Stimulated activated naive CD8-positive, alpha-beta T cell treated with anti-CD3 and anti-CD28 coated beads, Interleukin-15, Interleukin-2, amounts not matched to agents 100 U/mL and 50 U/mL, for 24 hours (primary cell): ENCODE measurements around the gene TRIM37.
"Not testable (repeated sequence)": the region's sequence is repeated elsewhere in the genome, so short reads cannot be mapped to it uniquely, and the experiment has no call there.

Experiments
- ATAC-seq: fragments of 150-1000 bp; cut with Tn5 transposase; one replicate; pipeline ENCODE4 v1.10.0; 2021
- DNase-seq: peaks from one replicate; pipeline ENCODE4 v3.0.0; 2021

TRIM37 gene

DNA sequence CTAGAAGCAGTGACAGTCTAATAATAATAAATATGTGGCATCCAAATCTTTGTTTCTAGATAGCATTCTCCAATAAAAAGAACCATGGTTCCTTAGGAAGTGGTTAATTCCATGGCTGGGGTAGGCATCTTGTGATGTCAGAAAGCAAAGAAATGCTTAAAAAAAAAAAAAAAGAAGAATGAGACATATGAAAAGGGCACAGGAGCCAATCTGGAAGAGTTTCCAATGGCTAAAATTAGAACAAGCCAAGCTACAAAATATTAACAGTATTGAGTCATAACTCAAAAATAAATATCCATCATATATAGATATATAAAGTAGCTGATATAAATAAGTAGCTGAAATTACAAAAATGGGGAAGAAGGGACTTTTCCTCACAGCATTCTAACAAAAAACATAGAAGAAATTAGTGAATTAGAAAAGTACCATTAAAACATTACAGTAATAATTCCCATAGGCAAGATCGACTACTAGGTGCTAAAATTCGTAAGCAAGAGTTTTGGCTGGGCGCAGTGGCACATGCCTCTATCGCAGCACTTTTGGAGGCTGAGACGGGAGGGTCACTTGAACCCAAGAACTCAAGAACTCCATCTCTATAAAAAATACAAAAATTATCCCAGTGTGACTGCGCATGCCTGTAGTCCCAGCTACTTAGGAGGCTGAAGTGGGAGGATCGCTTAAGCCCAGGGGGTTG is 111.3 kb downstream of the TRIM37 start:
- no peak for ATAC-seq

DNA sequence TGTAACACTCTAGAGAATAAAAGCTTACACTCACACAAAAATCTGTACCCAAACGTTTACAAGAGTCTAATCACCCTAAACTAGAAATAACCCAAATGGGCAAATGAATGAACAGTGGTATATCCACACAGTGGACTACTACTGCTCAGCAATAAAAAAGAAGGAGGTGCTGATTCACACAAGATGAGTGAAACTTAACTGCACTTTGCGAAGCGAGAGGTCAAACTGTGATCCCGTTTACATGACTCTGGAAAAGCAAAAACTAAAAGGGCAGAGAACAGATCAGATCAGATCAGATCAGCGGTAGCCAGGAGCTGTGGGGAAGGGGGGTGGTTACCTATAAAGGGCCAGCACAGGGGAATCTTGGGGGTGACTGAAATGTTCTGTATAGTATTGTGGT is 113.4 kb downstream of the TRIM37 start:
- ATAC-seq = no peak
- DNase-seq = no peak

More for the DNA sequence above, 111.3 kb downstream of the TRIM37 start:
- no peak for DNase-seq

DNA sequence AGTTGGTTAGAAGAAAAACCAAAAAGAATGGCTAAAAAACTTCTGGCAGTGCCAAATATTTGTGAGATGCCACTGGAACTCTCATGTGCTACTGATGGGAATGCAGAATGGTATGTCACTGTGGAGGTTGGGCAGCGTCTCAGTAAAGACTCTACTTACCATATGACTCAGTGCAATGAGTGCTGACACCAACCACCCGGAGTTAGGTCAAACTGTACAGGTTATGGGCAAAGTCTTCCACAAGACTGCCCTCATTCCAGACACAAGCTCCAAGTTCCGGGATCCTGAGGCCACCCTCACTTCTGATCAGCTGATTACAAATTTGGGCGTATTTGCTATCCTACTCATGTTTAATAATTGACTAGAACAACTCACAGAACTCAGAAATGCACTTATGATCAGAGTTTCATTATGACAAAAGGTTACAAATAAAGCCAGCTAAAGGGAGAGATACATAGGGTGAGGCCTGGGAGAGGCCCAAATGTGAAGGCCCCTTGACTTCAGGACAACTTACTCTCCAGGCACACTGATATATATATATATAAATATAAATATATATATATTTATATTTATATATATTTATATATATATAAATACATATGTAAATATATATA is 114.9 kb downstream of the TRIM37 start:
- DNase-seq (no peak), ATAC-seq (peak; percentile 55)

DNA sequence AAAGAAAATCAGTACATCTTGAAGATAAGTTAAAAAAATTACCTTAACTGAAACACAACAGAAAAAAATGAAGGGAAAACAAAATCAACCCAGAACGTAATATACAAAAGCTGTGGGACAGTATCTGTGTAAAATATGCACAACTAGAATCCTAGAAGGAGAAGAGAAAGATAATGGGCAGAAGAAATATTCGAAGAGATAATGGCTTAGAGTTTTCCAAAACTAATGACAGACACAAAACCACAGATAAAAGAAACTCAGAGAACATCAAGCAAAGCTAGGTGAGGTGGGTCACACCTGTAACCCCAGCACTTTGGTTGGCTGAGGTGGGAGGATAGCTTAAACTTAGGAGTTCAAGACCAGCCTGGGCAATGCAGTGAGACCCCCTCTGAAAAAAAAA is 117.1 kb downstream of the TRIM37 start:
- DNase-seq = no peak
- ATAC-seq = no peak

DNA sequence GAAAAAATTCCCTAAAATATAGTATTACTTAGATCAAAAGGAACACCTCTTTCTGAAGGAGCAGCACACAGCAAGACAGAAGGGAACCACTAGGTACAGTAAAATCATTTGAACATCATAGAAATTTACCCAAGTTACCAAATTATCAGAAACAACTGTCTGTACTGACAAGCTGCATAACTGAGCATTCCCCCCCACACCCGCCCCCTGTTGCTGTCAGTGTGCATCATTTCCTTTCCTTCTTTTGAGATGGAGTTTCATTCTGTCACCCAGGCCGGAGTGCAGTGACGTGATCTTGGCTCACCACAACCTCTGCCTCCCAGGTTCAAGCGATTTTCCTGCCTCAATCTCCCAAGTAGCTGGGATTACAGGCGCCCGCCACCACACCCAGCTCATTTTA is 120.7 kb downstream of the TRIM37 start:
- no peak for DNase-seq
- ATAC-seq = no peak

DNA sequence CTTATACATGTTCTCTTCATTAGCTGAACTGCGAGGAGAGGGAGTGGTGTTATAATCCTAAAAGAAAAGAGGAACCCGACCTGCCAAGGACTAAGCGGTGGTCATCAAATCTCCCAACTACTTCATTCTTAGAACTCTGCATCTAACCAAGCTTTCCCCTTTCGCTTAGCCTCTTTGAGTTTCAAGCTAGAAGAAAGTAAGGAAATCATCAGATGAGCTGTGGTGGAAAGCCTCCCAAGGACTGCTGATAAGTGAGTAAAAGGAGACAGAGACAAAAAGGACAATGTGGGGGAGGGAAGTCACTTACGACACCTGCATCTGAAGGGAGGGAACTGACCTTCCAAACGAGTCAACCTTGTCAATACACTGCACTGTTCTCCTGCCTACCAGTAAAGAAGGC is 121.3 kb downstream of the TRIM37 start:
- no peak for ATAC-seq
- DNase-seq = no peak

DNA sequence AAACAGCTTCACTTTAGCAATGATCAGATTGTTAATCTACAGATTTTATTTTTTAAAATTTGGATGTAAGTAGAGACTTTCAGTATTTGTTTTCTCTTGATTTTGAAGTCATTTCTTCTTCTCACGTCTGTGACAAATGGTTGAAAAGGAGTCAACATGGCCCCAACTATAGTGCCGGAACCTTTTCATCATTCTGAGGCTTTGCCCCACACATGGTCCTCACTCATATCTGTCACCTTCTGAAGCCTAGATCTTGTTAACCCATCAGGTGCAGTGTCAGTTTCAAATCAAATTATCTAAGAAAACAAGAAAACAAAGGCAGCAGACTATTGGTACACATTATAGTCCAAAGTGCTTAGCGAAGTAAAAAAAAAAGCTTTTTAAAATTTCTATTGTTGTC is 124.1 kb downstream of the TRIM37 start:
- DNase-seq (no peak), ATAC-seq (no peak)

DNA sequence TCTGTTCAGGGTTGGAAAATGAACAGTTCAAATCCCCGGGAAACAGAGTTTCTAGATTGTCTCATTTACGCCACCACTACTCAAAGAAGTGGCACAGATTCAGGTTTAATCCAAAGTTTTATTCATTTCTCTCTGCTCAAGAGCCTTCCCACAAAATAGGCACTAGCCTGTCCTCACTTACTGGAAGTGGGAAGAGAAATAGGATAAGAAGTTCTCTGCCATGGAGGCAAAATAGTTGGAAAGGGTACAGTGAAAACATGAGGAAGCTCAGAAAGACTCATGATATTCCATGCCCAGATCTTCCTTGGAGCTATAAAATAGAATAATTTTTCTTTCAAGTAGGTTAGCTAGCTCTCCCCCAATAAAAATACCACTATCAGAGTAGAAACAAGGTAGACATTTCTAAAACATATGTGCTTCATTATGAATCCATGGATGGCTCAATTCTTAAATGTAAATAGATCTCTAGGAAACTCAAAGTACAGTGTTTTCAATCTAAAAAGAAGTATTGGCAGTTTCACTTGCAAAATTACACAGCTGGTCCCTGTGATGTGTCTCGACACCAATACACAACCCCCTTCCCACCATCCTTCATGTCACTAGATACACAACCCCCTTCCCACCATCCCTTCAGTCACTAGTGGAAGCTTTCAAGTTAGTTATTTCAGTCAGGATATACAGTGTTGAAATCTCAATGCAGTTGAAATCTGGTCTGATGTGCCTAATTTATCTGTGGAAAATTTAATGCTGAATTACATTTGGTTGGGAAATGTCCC is 125.8 kb downstream of the TRIM37 start:
- ATAC-seq (no peak), DNase-seq (no peak)

DNA sequence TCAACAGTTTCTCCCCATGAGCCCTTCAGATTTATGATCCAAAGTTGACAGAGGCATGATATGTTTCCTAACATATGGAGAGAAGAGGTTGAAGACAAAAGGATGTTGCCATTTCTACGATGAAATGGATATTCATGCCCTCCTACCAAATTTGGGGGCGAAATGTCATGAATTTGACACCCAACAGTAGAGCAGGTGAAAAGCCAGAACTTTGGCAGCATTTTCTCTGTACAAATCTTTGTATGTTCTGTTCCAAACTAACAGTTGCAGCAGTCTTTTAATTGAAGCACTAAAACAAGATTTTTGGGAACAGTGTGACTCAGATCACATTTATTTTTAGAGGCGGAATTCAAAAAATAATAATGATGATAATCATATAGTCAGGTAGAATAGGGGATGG is 130.1 kb downstream of the TRIM37 start:
- ATAC-seq = no peak
- DNase-seq = no peak

DNA sequence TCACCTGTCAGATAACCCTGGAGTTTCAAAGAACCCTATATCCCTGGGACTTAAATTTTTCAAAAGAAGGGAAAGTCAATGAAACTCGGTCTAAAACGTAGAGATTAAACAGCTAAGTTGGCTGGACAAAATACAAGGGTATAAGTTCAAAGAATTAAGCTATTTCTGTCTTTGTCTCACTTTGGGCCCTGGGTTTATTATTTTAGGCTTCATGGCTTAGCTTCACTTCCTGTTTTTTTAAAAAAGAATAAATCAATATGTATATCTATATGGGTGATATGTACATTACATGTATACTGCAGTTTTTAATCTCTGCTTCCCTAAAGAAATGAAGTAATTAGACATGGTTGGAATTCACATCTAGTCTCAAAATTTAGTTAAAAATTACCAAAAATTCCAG is 132.3 kb downstream of the TRIM37 start:
- no peak for DNase-seq
- no peak for ATAC-seq

DNA sequence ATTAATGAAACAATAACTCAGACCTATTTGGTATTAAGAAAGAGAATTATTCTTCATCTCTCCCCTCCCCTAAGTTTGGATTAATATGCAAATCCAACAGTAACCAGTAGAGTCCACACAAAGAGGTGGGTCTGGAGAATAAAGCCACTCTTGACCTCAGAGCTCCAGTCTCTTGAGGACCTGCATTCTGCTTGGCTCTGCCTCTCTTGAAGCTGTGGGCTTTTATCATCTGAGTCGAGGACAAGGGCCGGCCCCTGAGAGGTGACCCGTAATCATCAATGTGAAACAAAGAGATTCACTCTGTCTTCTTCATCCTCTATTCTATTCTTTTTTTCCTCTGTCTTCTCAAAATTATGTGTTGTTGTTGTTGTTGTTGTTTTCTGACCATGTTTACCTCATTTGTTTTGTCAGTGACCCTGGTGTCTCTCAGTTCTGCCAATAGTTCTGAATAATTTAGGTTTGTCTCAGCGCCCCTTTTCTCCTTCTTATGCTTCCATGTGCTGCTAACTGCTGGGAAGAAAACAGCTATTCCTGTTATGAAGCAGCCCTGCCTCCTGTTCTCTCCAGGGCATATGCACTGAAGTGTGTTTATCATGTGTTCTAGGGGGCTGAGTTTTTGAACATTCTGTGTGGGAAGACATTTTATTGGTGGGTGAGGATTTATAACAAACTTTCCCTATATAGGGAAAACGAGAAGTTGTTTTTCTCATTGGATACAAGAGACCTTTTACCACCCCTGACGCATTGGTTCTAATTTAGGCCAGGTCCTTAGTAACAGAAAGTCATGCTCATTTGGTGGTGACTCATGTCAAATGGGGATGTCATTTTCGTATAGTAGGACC is 135.8 kb downstream of the TRIM37 start:
- no peak for ATAC-seq
- DNase-seq = no peak

DNA sequence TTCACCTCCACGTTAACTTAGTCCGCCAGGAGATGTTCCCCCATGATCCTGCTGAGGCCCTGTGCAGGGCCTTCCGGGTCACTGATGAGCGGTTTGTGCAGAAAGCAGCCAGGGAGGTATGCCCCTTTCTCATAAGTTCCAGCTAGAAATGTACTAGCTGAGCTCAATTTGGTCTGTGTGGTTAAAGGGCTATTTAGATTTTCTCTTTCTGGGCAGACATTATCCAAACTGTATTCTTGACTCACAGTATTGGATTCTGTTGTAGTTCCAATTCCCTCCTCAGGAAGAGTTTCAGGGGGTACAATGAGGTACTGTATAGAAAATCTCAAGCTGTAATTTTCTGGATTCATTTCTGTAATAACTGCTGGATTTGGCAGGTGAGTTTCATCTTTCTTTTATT is 137.1 kb downstream of the TRIM37 start:
- no peak for DNase-seq
- no peak for ATAC-seq

DNA sequence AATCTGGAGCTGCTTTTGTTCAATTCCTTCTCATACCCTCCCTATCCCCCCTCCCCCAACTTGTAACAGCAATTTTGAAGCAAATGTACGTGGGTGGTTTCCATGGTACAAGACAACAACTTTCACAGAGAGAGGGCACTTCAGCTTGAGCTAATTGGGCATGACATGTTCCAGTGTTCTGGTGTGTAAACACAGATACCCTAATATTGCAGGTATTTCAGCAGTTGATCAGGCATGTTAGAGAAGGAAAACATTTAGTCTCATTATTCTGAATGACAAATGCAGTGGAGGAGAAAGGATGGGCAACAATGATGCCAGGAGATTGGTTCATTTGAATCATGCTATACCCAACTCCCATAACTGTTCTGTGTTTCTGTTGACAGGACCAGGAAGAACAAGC is 137.5 kb downstream of the TRIM37 start:
- DNase-seq (no peak), ATAC-seq (no peak)

DNA sequence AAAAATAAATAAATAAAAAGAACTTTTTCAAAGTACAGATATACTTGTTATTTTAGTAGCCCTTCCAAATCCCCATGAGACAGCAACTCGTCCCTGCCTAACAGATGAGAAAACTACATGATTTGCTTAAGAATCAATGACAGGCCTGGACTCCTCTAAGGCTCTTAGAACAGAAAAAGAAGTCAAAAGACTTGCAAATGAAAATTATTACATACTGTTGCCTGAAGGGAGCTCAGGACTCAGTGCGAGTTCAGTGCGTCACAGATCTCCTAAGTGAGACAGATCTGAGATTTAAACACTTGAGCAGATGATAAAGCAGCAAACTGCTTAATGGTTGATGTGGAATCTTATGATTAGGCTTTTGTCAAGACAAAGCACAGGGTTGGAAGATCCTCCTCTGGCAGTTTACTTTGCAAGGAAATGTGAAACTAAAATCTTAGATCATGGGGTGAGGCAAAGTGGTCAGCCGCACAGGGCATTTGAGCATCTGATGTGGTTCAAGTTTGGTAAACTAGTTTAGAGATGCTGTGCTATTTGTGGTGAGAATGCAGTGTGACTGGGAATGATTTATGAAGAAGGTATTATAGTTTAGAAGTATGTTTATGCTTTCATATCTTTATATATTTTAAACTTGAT is 138.1 kb downstream of the TRIM37 start:
- DNase-seq (no peak), ATAC-seq (no peak)

DNA sequence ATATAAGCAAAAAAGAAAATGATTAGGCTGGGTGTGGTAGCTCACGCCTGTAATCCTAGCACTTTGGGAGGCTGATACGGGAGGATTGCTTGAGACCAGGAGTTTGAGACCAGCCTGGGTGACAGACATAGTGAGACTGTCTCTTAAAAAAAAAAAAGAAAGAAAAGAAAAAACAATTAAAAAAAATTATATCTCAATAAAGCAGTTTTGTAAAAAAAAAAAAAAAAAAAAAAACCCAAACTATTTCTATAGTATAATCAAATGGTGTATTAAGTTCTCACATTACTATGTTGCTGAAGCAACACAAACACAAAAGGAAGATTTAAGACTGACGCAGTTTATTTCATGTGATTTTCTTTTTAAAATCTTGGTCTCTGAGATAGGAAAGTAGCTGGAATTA is 140.5 kb downstream of the TRIM37 start:
- ATAC-seq (no peak), DNase-seq (no peak)

DNA sequence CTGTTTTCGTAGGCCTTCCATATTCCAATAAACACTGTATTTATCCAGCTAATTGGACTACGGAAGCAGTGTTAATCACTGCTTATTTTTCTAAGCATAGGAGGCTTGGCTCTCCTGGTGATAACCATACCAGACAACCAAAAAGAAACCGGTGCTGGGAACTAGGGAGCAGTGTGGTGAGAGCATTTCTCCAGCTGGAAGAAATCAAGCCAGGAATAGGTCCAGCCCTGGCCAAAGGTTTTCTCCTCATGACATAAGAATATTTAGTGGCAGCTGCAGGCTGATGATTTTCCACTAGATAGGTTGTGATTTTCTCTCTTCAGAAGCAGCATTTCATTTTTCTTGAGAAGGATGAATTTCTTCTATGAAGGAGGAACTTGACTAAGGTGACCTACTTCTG is 141.5 kb downstream of the TRIM37 start:
- ATAC-seq = no peak
- DNase-seq = no peak

DNA sequence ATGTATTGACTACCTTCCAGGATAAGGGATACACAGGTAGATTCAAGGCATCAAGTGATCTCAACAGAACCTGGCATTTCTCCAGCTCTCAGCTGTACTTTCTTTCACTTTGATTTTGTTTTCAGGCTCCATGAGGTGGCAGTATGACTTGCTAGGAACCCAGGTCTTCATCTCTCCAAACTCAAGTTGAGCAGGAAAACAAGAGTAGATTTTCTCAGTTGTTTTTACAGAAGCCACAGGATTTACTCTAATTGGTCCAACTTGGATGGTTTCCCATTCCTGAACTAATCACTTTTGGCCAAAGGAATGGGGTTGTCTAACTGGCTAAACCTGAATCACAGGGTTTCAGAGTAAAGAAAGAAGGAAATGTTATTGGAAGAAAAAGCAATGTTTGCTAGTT is 146.6 kb downstream of the TRIM37 start:
- ATAC-seq (no peak), DNase-seq (no peak)

DNA sequence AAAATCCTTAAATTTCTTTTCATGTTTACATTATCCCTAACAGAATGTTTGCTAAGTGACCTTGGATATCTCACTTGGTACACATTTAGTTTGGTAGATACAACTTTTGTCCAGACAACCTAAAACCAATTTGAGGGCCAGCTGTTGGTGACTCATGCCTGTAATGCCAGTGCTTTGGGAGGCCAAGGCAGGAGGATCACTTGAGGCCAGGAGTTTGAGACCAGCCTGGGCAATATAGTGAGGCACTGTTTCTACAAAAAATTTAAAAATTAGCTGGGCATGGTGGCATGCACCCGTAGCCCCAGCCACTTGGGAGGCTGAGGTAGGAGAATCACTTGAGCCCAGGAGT is 149.0 kb downstream of the TRIM37 start:
- DNase-seq, ATAC-seq: not testable (repeated sequence)

DNA sequence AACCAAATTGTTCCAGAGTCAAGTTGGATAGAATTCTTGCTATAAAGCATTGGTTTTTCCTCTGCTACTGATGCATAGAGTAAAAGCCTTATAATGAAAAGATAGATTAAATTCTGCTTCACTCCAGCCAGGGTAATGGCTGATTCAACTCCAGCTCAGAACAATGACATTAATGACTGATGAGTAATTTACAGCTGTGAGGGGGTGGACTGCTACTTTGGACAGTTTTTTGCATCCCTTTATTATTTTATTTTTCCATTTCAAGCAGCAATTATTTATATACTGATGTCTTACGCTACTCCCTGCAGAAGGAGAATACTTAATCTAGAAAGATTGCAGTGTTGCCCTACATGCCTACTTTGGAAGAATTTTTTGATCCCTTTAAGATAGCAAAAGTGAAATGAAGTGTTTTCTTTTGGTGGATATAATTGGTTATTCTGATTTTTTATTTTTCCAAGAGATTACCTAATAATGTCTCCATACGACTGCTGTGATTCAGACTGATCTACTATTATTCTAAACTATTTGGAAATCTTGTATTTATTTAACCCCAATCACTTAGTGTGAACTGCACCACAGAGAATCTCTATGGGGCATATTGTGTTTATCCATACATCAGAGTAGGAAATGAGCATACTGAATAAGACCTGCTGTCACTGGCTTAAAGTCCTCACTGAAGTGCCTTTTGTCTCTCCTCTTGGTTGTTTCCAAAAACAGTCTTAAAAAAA is 149.5 kb downstream of the TRIM37 start:
- DNase-seq (no peak), ATAC-seq (no peak)

DNA sequence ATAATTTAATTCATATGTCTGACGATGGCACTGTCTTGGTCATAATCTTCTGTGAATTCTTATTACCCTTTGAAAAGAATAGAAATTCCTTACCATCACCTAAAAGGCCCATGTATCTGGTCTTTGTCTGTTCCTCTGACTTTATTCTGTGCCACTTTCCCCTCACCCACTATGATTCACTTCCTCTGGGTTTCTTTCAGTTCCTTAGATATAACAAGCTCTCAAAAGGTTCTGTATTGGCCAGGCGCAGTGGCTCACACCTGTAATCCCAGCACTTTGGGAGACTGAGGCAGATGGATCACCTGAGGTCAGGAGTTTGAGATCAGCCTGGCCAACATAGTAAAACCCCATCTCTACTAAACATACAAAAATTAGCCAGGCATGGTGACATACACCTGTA is 152.3 kb downstream of the TRIM37 start:
- DNase-seq, ATAC-seq: not testable (repeated sequence)

DNA sequence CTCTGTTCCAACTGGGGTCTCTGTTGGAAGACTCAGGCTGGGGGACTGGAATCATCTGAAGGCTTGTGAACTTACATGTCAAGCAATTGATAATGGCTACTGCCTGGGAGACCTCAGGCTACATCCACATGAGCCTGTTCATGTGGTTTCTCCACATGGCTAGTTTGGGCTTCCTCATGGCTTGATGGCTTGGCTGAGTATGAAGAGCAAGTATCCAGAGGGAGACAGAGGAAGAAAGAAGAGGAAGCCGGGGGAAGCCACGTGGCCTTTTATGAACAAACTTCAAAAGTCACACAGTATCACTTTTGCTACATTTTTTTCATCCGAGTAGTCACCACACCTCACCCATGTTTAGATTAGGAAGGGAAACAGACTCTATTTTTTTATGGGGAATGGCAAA is 158.9 kb downstream of the TRIM37 start:
- DNase-seq (no peak), ATAC-seq (no peak)

DNA sequence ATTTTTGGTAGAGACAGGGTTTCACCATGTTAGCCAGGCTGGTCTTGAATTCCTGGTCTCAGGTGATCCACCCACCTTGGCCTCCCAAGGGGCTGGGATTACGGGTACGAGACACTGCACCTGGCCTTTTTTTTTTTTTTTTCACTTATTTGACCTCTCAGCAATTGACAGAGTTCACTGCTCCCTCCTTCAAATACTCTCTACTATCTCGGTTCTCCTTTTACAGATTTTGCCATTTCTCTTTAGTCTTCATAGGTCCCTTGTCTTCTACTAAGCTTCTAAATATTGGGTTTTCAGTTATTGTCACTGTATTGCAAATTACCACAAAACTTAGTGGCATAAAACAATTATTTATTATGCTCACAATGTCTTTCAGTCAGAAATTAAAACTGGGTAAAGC is 159.3 kb downstream of the TRIM37 start:
- no peak for DNase-seq

More for the DNA sequence above, 159.3 kb downstream of the TRIM37 start:
- no peak for ATAC-seq
